Endothelial cell of umbilical vein (primary cell): ENCODE results near the gene P2RX3. TPM values are rescaled to one million over a fixed set of nuclear protein-coding genes. Genes with fewer than 3 reads are reported as not detected.

ENCODE experiments used
- BruUV-seq: library from RNA; stranded (reverse); fragments of 400-500 nt; replicated peaks from 2 replicates; lab custom pipeline; 2021; lab: Mats Ljungman, UMichigan
- CTCF ChIA-PET: fragments of 300-600, 350-600 bp; sonication (Branson Sonifier 250); formaldehyde crosslinking; loops from one replicate; lab custom pipeline; 2021; ENCODE audit warnings: antibody characterized with exemption, inconsistent platforms; lab: Charles Lee
- POLR2A ChIA-PET: fragments of 300-600, 350-600 bp; sonication (Branson Sonifier 250); formaldehyde crosslinking; loops from one replicate; lab custom pipeline; 2021; ENCODE audit warnings: antibody characterized with exemption, inconsistent platforms; lab: Charles Lee
- DNase-seq: peaks from one replicate; pipeline ENCODE4 v3.0.0-alpha.2; 2011; ENCODE audit warnings: low read depth, low spot score
- FAIRE-seq: peaks from 2 replicates; lab custom pipeline; 2011; peaks lifted over from hg19 to GRCh38; lab: Jason Lieb, UNC
- H2AFZ ChIP-seq: 2 replicates; pipeline ENCODE4 v1.6.0; 2012; ENCODE audit warnings: low read depth, low read length, control low read depth, inconsistent platforms
- H3K27ac ChIP-seq: 2 replicates; pipeline ENCODE4 v1.5.1; 2011; ENCODE audit warnings: low read depth, mild to moderate bottlenecking, control low read depth, low read length, moderate library complexity; ENCODE audit not compliant: insufficient read depth
- H3K27me3 ChIP-seq, 2 experiments: 2 replicates each; pipeline versions ENCODE4 v1.6.0 to v1.6.1; 2011; ENCODE audit warnings: low read length in 2 of 2, mixed read lengths in 1 of 2; ENCODE audit not compliant: control insufficient read depth in 2 of 2, insufficient read depth in 2 of 2
- H3K36me3 ChIP-seq, 2 experiments: 2 replicates in 1 of 2; 3 replicates in 1 of 2; pipeline ENCODE4 v1.5.1; 2011; ENCODE audit warnings: low read length in 2 of 2, mild to moderate bottlenecking in 1 of 2, moderate library complexity in 1 of 2; ENCODE audit not compliant: control insufficient read depth in 2 of 2, insufficient read depth in 2 of 2; ENCODE audit errors: extremely low read depth in 1 of 2
- H3K4me1 ChIP-seq: 3 replicates; pipeline ENCODE4 v1.5.1; 2011; ENCODE audit warnings: mild to moderate bottlenecking, low read length; ENCODE audit not compliant: control insufficient read depth, insufficient read depth; ENCODE audit errors: extremely low read depth
- H3K4me2 ChIP-seq: 2 replicates; pipeline ENCODE4 v1.6.1; 2011; ENCODE audit warnings: low read length, control low read depth, mixed read lengths; ENCODE audit not compliant: insufficient read depth
- H3K4me3 ChIP-seq, 3 experiments: fragments of 200-600 bp in 1 of 3; sonication (generic), shearing (Covaris generic) in 1 of 3; replicated peaks in 1 of 3; 2 replicates each; pipeline ENCODE4 v1.5.1; 2011 to 2016; ENCODE audit warnings: control low read depth in 3 of 3, low read length in 3 of 3, mild to moderate bottlenecking in 2 of 3, inconsistent platforms in 1 of 3, low read depth in 1 of 3, moderate library complexity in 1 of 3; ENCODE audit not compliant: insufficient read depth in 1 of 3
- H3K79me2 ChIP-seq: 2 replicates; pipeline ENCODE4 v1.6.0; 2012; ENCODE audit warnings: low read length, inconsistent platforms; ENCODE audit not compliant: control insufficient read depth, insufficient read depth
- H3K9ac ChIP-seq: replicated peaks from 2 replicates; pipeline ENCODE3; 2011; ENCODE audit warnings: low read length, control low read depth; ENCODE audit not compliant: insufficient read depth; ENCODE audit errors: extremely low read depth
- H3K9me1 ChIP-seq: replicated peaks from 3 replicates; pipeline ENCODE4 v1.6.0; 2011; ENCODE audit warnings: mild to moderate bottlenecking, low read length; ENCODE audit not compliant: control insufficient read depth, insufficient read depth; ENCODE audit errors: extremely low read depth
- H3K9me3 ChIP-seq: replicated peaks from 2 replicates; pipeline ENCODE4 v1.5.1; 2012; ENCODE audit warnings: low read length, inconsistent platforms; ENCODE audit not compliant: control insufficient read depth, insufficient read depth
- H4K20me1 ChIP-seq: replicated peaks from 2 replicates; pipeline ENCODE3; 2011; ENCODE audit warnings: mild to moderate bottlenecking, low read length; ENCODE audit not compliant: control insufficient read depth, insufficient read depth; ENCODE audit errors: extremely low read depth
- EZH2 ChIP-seq: IDR thresholded peaks from 2 replicates; pipeline ENCODE4 v1.6.1; 2012; ENCODE audit warnings: borderline replicate concordance, low read depth, mild to moderate bottlenecking, moderate library complexity, low read length, inconsistent platforms; ENCODE audit not compliant: severe bottlenecking
- FOS ChIP-seq: IDR thresholded peaks from 2 replicates; pipeline ENCODE4 v1.6.1; 2011; ENCODE audit warnings: mild to moderate bottlenecking, low read length, moderate library complexity, borderline replicate concordance; ENCODE audit not compliant: insufficient read depth
- GATA2 ChIP-seq: IDR thresholded peaks from 2 replicates; pipeline ENCODE4 v1.7.0; 2011; ENCODE audit warnings: low read depth, mild to moderate bottlenecking, moderate library complexity, mixed read lengths, low read length; ENCODE audit not compliant: insufficient read length, insufficient read depth
- JUN ChIP-seq: IDR thresholded peaks from 2 replicates; pipeline ENCODE4 v1.6.1; 2011; ENCODE audit warnings: borderline replicate concordance, low read depth; ENCODE audit not compliant: insufficient read length, insufficient read depth
- MYC ChIP-seq: IDR thresholded peaks from one replicate; pipeline ENCODE4 v1.6.1; 2011; ENCODE audit warnings: mild to moderate bottlenecking, low read depth, low read length
- POLR2A ChIP-seq: IDR thresholded peaks from 2 replicates; pipeline ENCODE4 v1.6.1; 2012; ENCODE audit warnings: low read depth, mild to moderate bottlenecking, control low read depth, low read length
- POLR2AphosphoS5 ChIP-seq: IDR thresholded peaks from 2 replicates; pipeline ENCODE4 v1.6.1; 2012; ENCODE audit warnings: low read depth, mild to moderate bottlenecking, control low read depth, low read length, moderate library complexity; ENCODE audit not compliant: insufficient read depth
- dilution Hi-C: fragments of 300-500 bp; cut with MboI; formaldehyde crosslinking; loops from one replicate; pipeline ENCODE4 v1.15.0; 2019; ENCODE audit warnings: low sequenced_read_pairs; ENCODE audit not compliant: extremely low pct_ligation_motif_present
- intact Hi-C: fragments of 100-400 bp; cut with micrococcal nuclease; formaldehyde crosslinking; loops from one replicate; pipeline ENCODE4 v1.10.0; 2022
- polyA plus RNA-seq, 4 experiments: library from polyadenylated mRNA; depleted of rRNA in 3 of 4; stranded (reverse) in 3 of 4; unstranded in 1 of 4; fragments of >200 nt; gene quantifications; 2 replicates each; pipeline versions ENCODE4 v1.2.1 to v1.2.3, GENCODE V29; 2011 to 2012; ENCODE audit warnings: missing spikeins in 1 of 4
- total RNA-seq: library from RNA; stranded (reverse); gene quantifications from 2 replicates; pipeline ENCODE4 v1.2.3, GENCODE V29; 2021
- TF ChIP-seq, protein P1 (sequence below): IDR thresholded peaks from 2 replicates; pipeline ENCODE4 v1.6.1; 2011; ENCODE audit not compliant: insufficient read depth, insufficient read length
- TF ChIP-seq, protein P2 (sequence below), 2 donors: IDR thresholded peaks; 1 replicate in 1 of 2; 2 replicates in 1 of 2; pipeline ENCODE4 v1.5.1; 2011; ENCODE audit warnings: low read length in 2 of 2, mild to moderate bottlenecking in 2 of 2, moderate library complexity in 2 of 2, control low read depth in 1 of 2, inconsistent platforms in 1 of 2, low read depth in 1 of 2; ENCODE audit not compliant: insufficient read depth in 1 of 2; ENCODE audit errors: extremely low read depth in 1 of 2

P2RX3 gene
- total and polyA plus RNA-seq, 2 donors (not counting 3 experiments of a cell fraction or from before 2014, with no cell fraction given), result not detected

DNA sequence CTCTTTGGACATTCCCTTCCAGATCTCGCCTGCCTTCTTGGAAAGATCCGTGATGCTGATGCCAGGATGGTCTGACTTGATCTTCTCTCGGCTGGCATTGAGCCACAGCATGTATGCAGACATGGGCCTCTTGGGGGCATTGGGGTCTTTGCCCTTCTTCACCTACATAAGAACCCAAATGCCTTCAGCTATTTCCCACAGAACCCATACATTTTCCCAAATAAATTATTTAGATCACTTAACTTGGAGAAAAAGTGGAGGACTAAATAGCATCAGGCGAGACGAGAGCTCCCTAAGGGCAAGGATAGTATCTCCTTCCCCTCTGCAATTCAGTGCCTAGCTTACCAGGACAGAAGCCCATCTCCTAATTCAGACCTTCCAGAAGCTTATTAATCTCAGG, 10.4 kb upstream of the P2RX3 start:
- H3K27me3 ChIP-seq, result no peaks in the 10 kb centered on the region
- H4K20me1 ChIP-seq, result no peaks in the 10 kb centered on the region
- H3K4me2 ChIP-seq, result no peak overlapping the region
- peaks cover 26% of the 10 kb centered on the region for H3K4me1 ChIP-seq
- H3K4me3 ChIP-seq, result no peak overlapping the region
- intact Hi-C loops (loop anchor here (5.0 kb wide), 1 partner anchor 320 kb away; the partner anchor contains the start of gene YPEL4), dilution Hi-C loops (no loop called here)
- no peak overlapping the region for H3K9ac ChIP-seq
- TF ChIP-seq JUN (no peak), FOS (no peak), GATA2 (no peak), MYC (no peak), POLR2AphosphoS5 (no peak), EZH2 (no peak), POLR2A (no peak)
- TF ChIP-seq, protein P1, sequence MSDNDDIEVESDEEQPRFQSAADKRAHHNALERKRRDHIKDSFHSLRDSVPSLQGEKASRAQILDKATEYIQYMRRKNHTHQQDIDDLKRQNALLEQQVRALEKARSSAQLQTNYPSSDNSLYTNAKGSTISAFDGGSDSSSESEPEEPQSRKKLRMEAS, result no peak
- TF ChIP-seq, protein P2, sequence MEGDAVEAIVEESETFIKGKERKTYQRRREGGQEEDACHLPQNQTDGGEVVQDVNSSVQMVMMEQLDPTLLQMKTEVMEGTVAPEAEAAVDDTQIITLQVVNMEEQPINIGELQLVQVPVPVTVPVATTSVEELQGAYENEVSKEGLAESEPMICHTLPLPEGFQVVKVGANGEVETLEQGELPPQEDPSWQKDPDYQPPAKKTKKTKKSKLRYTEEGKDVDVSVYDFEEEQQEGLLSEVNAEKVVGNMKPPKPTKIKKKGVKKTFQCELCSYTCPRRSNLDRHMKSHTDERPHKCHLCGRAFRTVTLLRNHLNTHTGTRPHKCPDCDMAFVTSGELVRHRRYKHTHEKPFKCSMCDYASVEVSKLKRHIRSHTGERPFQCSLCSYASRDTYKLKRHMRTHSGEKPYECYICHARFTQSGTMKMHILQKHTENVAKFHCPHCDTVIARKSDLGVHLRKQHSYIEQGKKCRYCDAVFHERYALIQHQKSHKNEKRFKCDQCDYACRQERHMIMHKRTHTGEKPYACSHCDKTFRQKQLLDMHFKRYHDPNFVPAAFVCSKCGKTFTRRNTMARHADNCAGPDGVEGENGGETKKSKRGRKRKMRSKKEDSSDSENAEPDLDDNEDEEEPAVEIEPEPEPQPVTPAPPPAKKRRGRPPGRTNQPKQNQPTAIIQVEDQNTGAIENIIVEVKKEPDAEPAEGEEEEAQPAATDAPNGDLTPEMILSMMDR (IDR thresholded peaks at IDR 0.05; ENCODE audit: extremely low read depth in 1 of 2, insufficient read depth in 1 of 2, low read depth in 1 of 2, low read length in 2 of 2), result no peak
- POLR2A ChIA-PET, result no interaction called here
- peaks cover 13% of the 10 kb centered on the region for H3K79me2 ChIP-seq
- no peaks in the 10 kb centered on the region for H3K9me1 ChIP-seq
- H3K9me3 ChIP-seq, result no peaks in the 10 kb centered on the region
- DNase-seq, result no peak
- no peak overlapping the region for H3K27ac ChIP-seq
- BruUV-seq, result no TSS peak
- H3K36me3 ChIP-seq, result peaks cover 31 to 41% of the 10 kb centered on the region in 2 experiments
- CTCF ChIA-PET, result no interaction called here
- H2AFZ ChIP-seq, result no peak overlapping the region
- no peak for FAIRE-seq
